ENCODE results near the gene APOL6.

The APOL6 gene

DNA sequence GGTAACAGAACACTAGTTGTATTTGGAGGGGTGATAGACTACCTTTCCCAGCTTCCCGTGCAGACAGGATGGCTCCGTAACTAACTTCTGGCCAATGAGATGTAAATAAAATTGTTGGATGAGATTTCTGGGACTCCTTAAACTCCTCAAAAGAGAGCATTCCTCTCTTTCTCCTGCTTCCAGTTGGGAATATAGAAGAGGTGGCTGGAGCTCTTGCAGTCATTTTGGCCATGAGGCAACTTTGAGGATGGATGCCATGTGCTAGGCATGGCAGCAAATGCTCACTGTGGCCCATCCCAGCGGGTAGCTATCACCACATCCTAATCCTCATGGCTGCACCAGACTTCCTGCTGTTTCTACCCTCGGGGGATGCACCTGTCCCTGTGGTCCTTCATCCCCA is 38.5 kb upstream of the APOL6 start:
- no peaks in the 10 kb centered on the region for H3K36me3 ChIP-seq (ENCODE audit: control insufficient read depth, insufficient read depth, low read length)
- no peaks in the 10 kb centered on the region for H3K4me1 ChIP-seq (ENCODE audit: control insufficient read depth, insufficient read depth, low read length)
- H3K9me3 ChIP-seq (ENCODE audit: control insufficient read depth, insufficient read depth, low read length), result no peaks in the 10 kb centered on the region
- no peak overlapping the region for H3K9ac ChIP-seq (ENCODE audit: low read depth, low read length)
- no peak overlapping the region for H3K4me3 ChIP-seq (ENCODE audit: low read depth, low read length)
- no peaks in the 10 kb centered on the region for H3K27me3 ChIP-seq (ENCODE audit: control insufficient read depth, insufficient read depth, low read length)

- Histone ChIP-seq H3K36me3 (ENCODE audit: control insufficient read depth, insufficient read depth, low read length) (no peaks in the 10 kb centered on the region), H3K27me3 (ENCODE audit: control insufficient read depth, insufficient read depth, low read length) (no peaks in the 10 kb centered on the region), H3K9me3 (ENCODE audit: control insufficient read depth, insufficient read depth, low read length) (no peaks in the 10 kb centered on the region), H3K9ac (ENCODE audit: low read depth, low read length) (no peak overlapping the region), H3K4me3 (ENCODE audit: low read depth, low read length) (no peak overlapping the region), H3K4me1 (ENCODE audit: control insufficient read depth, insufficient read depth, low read length) (no peaks in the 10 kb centered on the region)
These were observed 37.5 kb upstream of the APOL6 start for GRCh38 chr22:35610741-35611140.

DNA sequence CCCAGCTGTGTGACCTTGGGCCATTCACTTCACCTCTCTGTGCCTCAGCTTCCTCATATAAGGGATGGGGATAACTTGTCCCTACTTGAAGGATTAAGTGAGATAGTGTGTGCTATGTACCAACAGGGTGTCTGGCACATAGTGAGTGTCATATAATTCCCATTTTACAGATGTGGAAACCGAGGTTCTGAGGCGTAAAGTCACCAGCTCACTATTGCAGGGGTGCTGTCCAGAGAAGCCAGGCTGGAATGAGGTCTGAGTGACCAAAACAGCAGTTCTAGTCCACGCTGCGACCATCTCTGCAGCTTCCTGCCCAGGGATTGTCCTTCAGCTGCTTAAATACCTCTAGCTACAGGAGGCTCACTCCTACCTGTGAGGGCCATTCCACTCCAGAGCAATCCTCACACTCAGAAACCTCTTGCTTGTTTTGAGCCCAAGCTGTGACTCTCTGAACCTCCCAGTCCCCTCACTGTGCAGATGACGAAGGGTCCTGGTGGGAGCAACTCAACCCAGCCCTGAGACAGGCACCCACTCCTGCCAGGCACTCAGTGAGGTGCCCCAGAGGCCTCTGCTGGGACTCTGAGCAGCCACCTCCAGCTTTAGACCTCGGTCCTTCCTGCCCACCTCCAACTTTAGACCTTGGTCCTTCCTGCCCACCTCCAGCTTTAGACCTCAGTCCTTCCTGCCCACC is 36.9 kb upstream of the APOL6 start:
- Histone ChIP-seq H3K4me1 (ENCODE audit: control insufficient read depth, insufficient read depth, low read length) (no peaks in the 10 kb centered on the region), H3K9me3 (ENCODE audit: control insufficient read depth, insufficient read depth, low read length) (no peaks in the 10 kb centered on the region), H3K9ac (ENCODE audit: low read depth, low read length) (no peak overlapping the region), H3K27me3 (ENCODE audit: control insufficient read depth, insufficient read depth, low read length) (no peaks in the 10 kb centered on the region), H3K36me3 (ENCODE audit: control insufficient read depth, insufficient read depth, low read length) (no peaks in the 10 kb centered on the region), H3K4me3 (ENCODE audit: low read depth, low read length) (no peak overlapping the region)

- no peak overlapping the region for H3K9ac ChIP-seq (ENCODE audit: low read depth, low read length)
- no peaks in the 10 kb centered on the region for H3K4me1 ChIP-seq (ENCODE audit: control insufficient read depth, insufficient read depth, low read length)
- H3K9me3 ChIP-seq (ENCODE audit: control insufficient read depth, insufficient read depth, low read length), result no peaks in the 10 kb centered on the region
- no peak overlapping the region for H3K4me3 ChIP-seq (ENCODE audit: low read depth, low read length)
- no peaks in the 10 kb centered on the region for H3K36me3 ChIP-seq (ENCODE audit: control insufficient read depth, insufficient read depth, low read length)
- no peaks in the 10 kb centered on the region for H3K27me3 ChIP-seq (ENCODE audit: control insufficient read depth, insufficient read depth, low read length)
These were observed 36.2 kb upstream of the APOL6 start for GRCh38 chr22:35611891-35612576.

DNA sequence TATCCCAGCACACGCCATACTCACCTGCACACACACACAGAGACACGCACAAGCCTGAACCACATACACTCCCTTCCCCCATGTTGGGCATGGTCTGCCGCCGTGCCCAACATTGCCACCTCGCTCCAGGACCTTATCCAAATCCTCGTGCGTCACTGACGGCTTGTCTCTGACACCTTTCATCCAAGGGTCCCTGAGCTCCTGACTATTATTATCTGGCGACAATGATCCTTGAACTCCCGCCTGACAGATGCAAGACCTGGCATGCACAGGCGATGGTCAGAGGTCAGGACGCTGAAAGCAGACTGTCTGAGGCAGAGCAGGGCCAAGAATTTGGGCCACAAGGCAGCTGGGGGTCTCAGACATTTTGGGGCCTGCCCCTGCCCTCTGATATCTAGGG is 35.3 kb upstream of the APOL6 start:
- H3K36me3 ChIP-seq (ENCODE audit: control insufficient read depth, insufficient read depth, low read length), result no peaks in the 10 kb centered on the region
- no peaks in the 10 kb centered on the region for H3K4me1 ChIP-seq (ENCODE audit: control insufficient read depth, insufficient read depth, low read length)
- H3K27me3 ChIP-seq (ENCODE audit: control insufficient read depth, insufficient read depth, low read length), result no peaks in the 10 kb centered on the region
- H3K9me3 ChIP-seq (ENCODE audit: control insufficient read depth, insufficient read depth, low read length), result no peaks in the 10 kb centered on the region
- no peak overlapping the region for H3K9ac ChIP-seq (ENCODE audit: low read depth, low read length)
- H3K4me3 ChIP-seq (ENCODE audit: low read depth, low read length), result no peak overlapping the region

DNA sequence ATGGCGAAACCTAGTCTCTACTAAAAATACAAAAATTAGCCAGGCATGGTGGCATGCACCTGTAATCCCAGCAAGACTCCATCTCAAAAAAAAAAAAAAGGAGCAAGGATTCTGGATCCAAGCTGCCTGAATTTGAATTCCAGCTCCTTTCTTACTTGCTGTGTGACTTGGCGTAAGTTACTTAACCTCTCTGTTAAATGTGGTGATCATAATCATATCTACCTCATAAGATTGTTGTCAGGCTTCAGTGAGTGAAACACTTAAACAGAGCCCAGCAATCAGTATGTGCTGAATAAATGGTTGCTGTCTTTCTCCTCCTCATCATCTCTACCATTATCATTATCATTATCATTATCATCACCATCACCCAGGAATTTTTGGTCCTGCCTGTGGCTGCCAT is 33.8 kb upstream of the APOL6 start:
- Histone ChIP-seq H3K9me3 (ENCODE audit: control insufficient read depth, insufficient read depth, low read length) (no peaks in the 10 kb centered on the region), H3K36me3 (ENCODE audit: control insufficient read depth, insufficient read depth, low read length) (no peaks in the 10 kb centered on the region), H3K27me3 (ENCODE audit: control insufficient read depth, insufficient read depth, low read length) (no peaks in the 10 kb centered on the region), H3K4me1 (ENCODE audit: control insufficient read depth, insufficient read depth, low read length) (no peaks in the 10 kb centered on the region), H3K4me3 (ENCODE audit: low read depth, low read length) (no peak overlapping the region), H3K9ac (ENCODE audit: low read depth, low read length) (no peak overlapping the region)

DNA sequence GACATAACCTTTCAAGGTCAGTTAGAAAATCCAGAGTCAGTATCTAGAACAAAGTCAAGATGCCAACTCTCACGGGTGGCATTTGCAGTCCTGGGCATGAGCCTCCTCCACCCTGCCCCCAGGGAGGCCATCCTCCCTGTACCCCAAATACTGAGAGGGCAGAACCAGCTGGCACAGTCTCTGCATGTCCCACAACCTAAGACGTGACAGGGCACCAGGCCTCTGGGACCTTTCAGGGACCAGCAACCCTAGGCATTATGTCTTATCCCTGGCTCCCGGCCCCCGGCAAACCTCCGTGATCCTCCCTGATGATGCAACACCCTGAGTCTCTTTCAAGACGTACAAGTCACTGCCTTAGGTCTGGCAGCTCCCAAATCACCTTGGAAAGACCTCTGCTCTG is 33.1 kb upstream of the APOL6 start:
- Histone ChIP-seq H3K36me3 (ENCODE audit: control insufficient read depth, insufficient read depth, low read length) (no peaks in the 10 kb centered on the region), H3K9me3 (ENCODE audit: control insufficient read depth, insufficient read depth, low read length) (no peaks in the 10 kb centered on the region), H3K4me3 (ENCODE audit: low read depth, low read length) (no peak overlapping the region), H3K27me3 (ENCODE audit: control insufficient read depth, insufficient read depth, low read length) (no peaks in the 10 kb centered on the region), H3K4me1 (ENCODE audit: control insufficient read depth, insufficient read depth, low read length) (no peaks in the 10 kb centered on the region), H3K9ac (ENCODE audit: low read depth, low read length) (no peak overlapping the region)

DNA sequence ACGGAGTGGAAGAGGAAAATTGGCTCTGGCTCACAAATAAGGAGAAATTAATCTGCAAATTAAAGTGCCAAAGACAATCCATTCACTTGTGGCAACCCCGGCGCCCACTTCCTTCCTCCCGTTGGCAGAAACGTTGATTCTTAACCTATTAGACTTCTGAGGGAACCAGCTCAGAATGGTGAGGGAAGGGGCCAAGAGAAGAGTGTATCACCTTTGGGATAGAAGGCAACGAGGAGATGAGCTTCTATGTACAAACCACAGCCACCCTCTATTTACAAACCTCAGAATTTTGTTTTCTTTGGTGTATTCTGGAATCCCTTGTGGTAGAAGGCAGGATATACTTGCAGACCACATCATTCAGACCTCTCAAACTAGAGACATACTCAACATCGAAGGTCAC is 32.2 kb upstream of the APOL6 start:
- Histone ChIP-seq H3K4me1 (ENCODE audit: control insufficient read depth, insufficient read depth, low read length) (no peaks in the 10 kb centered on the region), H3K27me3 (ENCODE audit: control insufficient read depth, insufficient read depth, low read length) (no peaks in the 10 kb centered on the region), H3K36me3 (ENCODE audit: control insufficient read depth, insufficient read depth, low read length) (no peaks in the 10 kb centered on the region), H3K4me3 (ENCODE audit: low read depth, low read length) (no peak overlapping the region), H3K9me3 (ENCODE audit: control insufficient read depth, insufficient read depth, low read length) (no peaks in the 10 kb centered on the region), H3K9ac (ENCODE audit: low read depth, low read length) (no peak overlapping the region)

DNA sequence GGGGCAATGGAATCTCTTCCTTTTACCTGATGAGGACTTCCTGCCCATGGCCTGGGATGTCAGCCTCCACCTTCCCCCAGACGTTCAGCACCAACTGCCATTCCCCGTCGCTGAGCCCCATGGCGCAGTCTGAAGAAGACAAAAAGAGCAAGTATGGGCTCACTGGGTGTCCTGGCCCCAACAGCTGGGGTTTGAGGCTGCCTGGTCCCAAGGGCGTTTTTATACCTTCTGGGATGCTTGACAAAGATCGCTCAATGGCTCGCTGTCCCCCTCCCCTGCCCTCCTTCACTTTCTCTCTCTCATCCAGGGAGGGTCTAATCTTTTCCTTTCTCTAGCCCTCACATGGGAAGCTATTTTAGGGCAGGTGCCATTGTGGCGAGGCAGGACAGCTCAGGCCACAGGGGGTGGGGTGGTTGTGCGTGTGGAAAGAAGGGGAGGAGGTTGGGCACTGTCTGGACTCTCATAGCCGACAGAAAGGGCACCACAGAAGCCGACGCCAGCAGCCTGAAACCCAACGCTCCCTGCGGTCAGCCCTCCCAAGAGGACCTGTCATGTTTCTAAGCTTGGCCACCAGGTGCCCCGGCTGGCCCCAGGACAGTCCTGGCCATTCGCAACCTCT is 31.0 kb upstream of the APOL6 start, which contains the start of gene MB:
Gene MB, minus strand, starts transcription at position 193 of the 619 bp plus-strand sequence. Its CDS starts 72 bp downstream, at position 121.
- no peaks in the 10 kb centered on the region for H3K36me3 ChIP-seq (ENCODE audit: control insufficient read depth, insufficient read depth, low read length)

DNA sequence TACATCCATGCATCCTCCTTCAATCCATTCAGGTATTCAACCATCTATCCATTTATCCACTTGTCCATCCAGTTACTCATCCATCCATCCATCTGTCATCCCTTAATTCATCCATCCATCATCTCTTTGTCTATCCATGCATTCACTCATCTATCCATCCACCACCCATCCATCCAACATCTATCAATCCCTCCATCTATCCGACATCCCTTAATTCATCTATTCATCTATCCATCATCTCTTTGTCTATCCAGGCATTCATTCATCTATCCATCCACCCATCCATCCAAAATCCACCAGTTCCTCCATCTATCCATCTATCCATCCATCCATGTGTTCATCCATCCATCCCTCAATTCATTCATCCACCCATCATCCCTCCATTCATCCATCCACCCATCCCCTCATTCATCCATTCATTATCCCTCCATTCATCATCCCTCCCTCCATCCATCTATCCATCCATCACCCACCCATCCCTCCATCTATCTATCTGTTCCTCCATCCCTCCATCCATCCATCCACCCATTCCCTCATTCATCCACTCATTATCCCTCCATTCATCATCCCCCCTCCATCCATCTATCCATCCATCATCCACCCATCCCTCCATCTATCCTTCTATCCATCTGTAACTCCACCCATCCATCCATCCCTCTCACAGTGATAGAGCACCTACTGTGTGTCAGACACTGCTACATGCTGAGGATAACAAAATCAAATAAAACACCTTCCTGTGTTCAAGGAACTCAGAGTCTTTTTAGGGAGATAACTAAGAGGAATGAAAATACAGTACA is 29.6 kb upstream of the APOL6 start:
- Histone ChIP-seq H3K9me3 (ENCODE audit: control insufficient read depth, insufficient read depth, low read length) (no peaks in the 10 kb centered on the region), H3K4me3 (ENCODE audit: low read depth, low read length) (no peak overlapping the region), H3K36me3 (ENCODE audit: control insufficient read depth, insufficient read depth, low read length) (no peaks in the 10 kb centered on the region), H3K9ac (ENCODE audit: low read depth, low read length) (no peak overlapping the region), H3K27me3 (ENCODE audit: control insufficient read depth, insufficient read depth, low read length) (no peaks in the 10 kb centered on the region), H3K4me1 (ENCODE audit: control insufficient read depth, insufficient read depth, low read length) (peaks cover 10% of the 10 kb centered on the region)

More for the DNA sequence above, 31.0 kb upstream of the APOL6 start, which contains the start of gene MB:
- no peak within 1 kb of the TSS for H3K4me3 ChIP-seq (ENCODE audit: low read depth, low read length)
- H3K27me3 ChIP-seq (ENCODE audit: control insufficient read depth, insufficient read depth, low read length), result no peaks in the 10 kb centered on the region
- peaks cover 3% of the 10 kb centered on the region for H3K4me1 ChIP-seq (ENCODE audit: control insufficient read depth, insufficient read depth, low read length)
- no peak within 1 kb of the TSS for H3K9ac ChIP-seq (ENCODE audit: low read depth, low read length)
- no peaks in the 10 kb centered on the region for H3K9me3 ChIP-seq (ENCODE audit: control insufficient read depth, insufficient read depth, low read length)

DNA sequence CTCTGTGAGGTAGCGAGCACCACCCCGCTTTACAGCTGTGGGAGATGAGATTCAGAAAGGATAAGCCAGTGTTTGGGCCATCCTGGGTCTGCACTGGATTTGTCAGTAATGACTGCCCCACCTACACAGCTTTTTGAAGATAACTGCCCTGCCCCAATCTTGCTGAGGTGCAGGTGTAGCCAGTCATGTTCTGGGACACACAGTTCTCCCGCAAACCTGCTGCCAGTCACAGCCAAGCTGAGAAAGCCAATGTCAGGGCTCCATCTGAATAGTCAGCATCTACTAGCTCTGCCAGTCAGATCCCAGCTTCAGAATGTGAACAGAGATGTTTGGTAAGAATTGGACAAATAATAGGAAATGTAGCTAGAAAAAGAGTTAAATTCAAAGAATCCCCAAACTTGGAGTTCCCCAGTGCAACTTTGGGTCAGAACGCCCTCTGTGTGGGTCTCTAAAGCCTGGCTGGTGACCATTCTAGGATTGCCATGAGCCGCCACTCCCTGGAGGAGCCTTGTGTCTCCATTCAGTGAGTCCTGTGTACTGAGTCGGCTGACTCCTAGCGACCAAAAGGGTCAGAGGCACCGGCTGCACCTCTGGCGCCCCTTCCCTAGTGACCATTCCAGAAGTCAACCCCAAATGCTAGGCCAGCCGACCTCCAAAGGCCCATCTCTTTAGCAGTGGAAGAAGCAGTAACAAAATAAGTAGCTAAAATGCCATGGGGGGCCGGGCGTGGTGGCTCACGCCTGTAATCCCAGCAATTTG is 28.7 kb upstream of the APOL6 start:
- Histone ChIP-seq H3K4me1 (ENCODE audit: control insufficient read depth, insufficient read depth, low read length) (peaks cover 10% of the 10 kb centered on the region), H3K36me3 (ENCODE audit: control insufficient read depth, insufficient read depth, low read length) (no peaks in the 10 kb centered on the region), H3K9ac (ENCODE audit: low read depth, low read length) (no peak overlapping the region), H3K27me3 (ENCODE audit: control insufficient read depth, insufficient read depth, low read length) (no peaks in the 10 kb centered on the region), H3K9me3 (ENCODE audit: control insufficient read depth, insufficient read depth, low read length) (no peaks in the 10 kb centered on the region), H3K4me3 (ENCODE audit: low read depth, low read length) (no peak overlapping the region)

Data from iPS-15b (cell line).